Vagina (tissue), 2 donors: ENCODE results near the gene TRPM5. TPM values are rescaled to one million over a fixed set of nuclear protein-coding genes. Genes with fewer than 3 reads are reported as not detected.

Experiments used
- DNase-seq, 2 donors: peaks; one replicate each; pipeline ENCODE4 v3.0.0-alpha.2; 2017; ENCODE audit errors: extremely low spot score in 2 of 2
- H3K27ac ChIP-seq: fragments of 200-600 bp; sonication (generic); one replicate; pipeline ENCODE4 v1.5.1; 2019
- H3K27me3 ChIP-seq: fragments of 200-600 bp; sonication (generic); one replicate; pipeline ENCODE4 v1.5.1; 2019
- H3K36me3 ChIP-seq, 2 donors: fragments of 200-600 bp; sonication (generic); one replicate each; pipeline ENCODE4 v1.5.1; 2017 to 2019
- H3K4me1 ChIP-seq: fragments of 200-600 bp; sonication (generic); one replicate; pipeline ENCODE4 v1.5.1; 2019
- H3K4me3 ChIP-seq, 2 donors: fragments of 200-600 bp; sonication (generic); 1 replicate in 1 of 2; 2 replicates in 1 of 2; pipeline ENCODE4 v1.5.1; 2016 to 2019
- H3K9me3 ChIP-seq: fragments of 200-600 bp; sonication (generic); one replicate; pipeline ENCODE4 v1.5.1; 2019
- CTCF ChIP-seq, 3 experiments: fragments of 450-650 bp in 2 of 3; fragments of 200-600 bp in 1 of 3; sonication (generic) in 1 of 3; IDR thresholded peaks; one replicate each; pipeline ENCODE4 v1.5.1; 2017 to 2019; ENCODE audit warnings: antibody characterized with exemption in 3 of 3, mild to moderate bottlenecking in 2 of 3, moderate library complexity in 2 of 3
- POLR2A ChIP-seq, 2 donors: fragments of 450-650 bp; IDR thresholded peaks; one replicate each; pipeline ENCODE4 v1.6.1; 2017; ENCODE audit warnings: antibody characterized with exemption in 2 of 2, mild to moderate bottlenecking in 2 of 2, moderate library complexity in 2 of 2
- POLR2AphosphoS5 ChIP-seq, 2 donors: sonication (generic); formaldehyde crosslinking; IDR thresholded peaks; one replicate each; pipeline ENCODE4 v1.9.0; 2017; ENCODE audit warnings: antibody characterized with exemption in 2 of 2, mild to moderate bottlenecking in 2 of 2, low read depth in 1 of 2; ENCODE audit not compliant: insufficient read depth in 1 of 2
- intact Hi-C: fragments of 100-400 bp; cut with DNase I; formaldehyde crosslinking; loops from one replicate; pipeline ENCODE4 v1.15.1; 2023
- total RNA-seq: library from RNA; depleted of rRNA; stranded (reverse); fragments of >200 nt; gene quantifications from one replicate; pipeline ENCODE4 v1.2.3, GENCODE V29; 2016

Gene TRPM5
- total RNA-seq, 1 donor from 2014 or later: not detected

GRCh38 chr11:2466069-2466801 is 21.9 kb upstream of the TRPM5 start:
- TF ChIP-seq POLR2AphosphoS5 (IDR thresholded peaks at IDR 0.05; ENCODE audit: insufficient read depth in 1 of 2, low read depth in 1 of 2) (no peak), CTCF (IDR thresholded peaks at IDR 0.05) (no peak), POLR2A (IDR thresholded peaks at IDR 0.05) (no peak)
- Histone ChIP-seq H3K9me3 (no peaks in the 10 kb centered on the region), H3K4me3 (no peak overlapping the region), H3K27ac (no peak overlapping the region), H3K27me3 (no peaks in the 10 kb centered on the region), H3K36me3 (no peaks in the 10 kb centered on the region), H3K4me1 (peaks cover 7% of the 10 kb centered on the region)
- intact Hi-C loops: no loop called here
- peak; percentile 32 to 93 for DNase-seq

GRCh38 chr11:2465202-2466068 is 21.1 kb upstream of the TRPM5 start:
- no peaks in the 10 kb centered on the region for H3K27me3 ChIP-seq
- no peaks in the 10 kb centered on the region for H3K9me3 ChIP-seq
- intact Hi-C loops: no loop called here
- no peak overlapping the region for H3K27ac ChIP-seq
- no peaks in the 10 kb centered on the region for H3K36me3 ChIP-seq
- TF ChIP-seq POLR2A (IDR thresholded peaks at IDR 0.05) (no peak), POLR2AphosphoS5 (IDR thresholded peaks at IDR 0.05; ENCODE audit: insufficient read depth in 1 of 2, low read depth in 1 of 2) (no peak), CTCF (IDR thresholded peaks at IDR 0.05) (no peak)
- H3K4me1 ChIP-seq: peaks cover 7% of the 10 kb centered on the region
- no peak overlapping the region for H3K4me3 ChIP-seq
- DNase-seq: peak in 1 of 2 donors; percentile 67

GRCh38 chr11:2464451-2465165 is 20.3 kb upstream of the TRPM5 start:
- Histone ChIP-seq H3K36me3 (no peaks in the 10 kb centered on the region), H3K4me3 (no peak overlapping the region), H3K9me3 (no peaks in the 10 kb centered on the region), H3K27me3 (no peaks in the 10 kb centered on the region), H3K4me1 (peaks cover 7% of the 10 kb centered on the region), H3K27ac (no peak overlapping the region)
- DNase-seq: peak in 1 of 2 donors; percentile 61
- intact Hi-C loops: no loop called here
- TF ChIP-seq CTCF (IDR thresholded peaks at IDR 0.05) (no peak), POLR2AphosphoS5 (IDR thresholded peaks at IDR 0.05; ENCODE audit: insufficient read depth in 1 of 2, low read depth in 1 of 2) (no peak), POLR2A (IDR thresholded peaks at IDR 0.05) (no peak)

GRCh38 chr11:2463766-2464277 is 19.5 kb upstream of the TRPM5 start:
- TF ChIP-seq POLR2A (IDR thresholded peaks at IDR 0.05): no peak
- TF ChIP-seq CTCF (IDR thresholded peaks at IDR 0.05): no peak
- no peak for TF ChIP-seq POLR2AphosphoS5 (IDR thresholded peaks at IDR 0.05; ENCODE audit: insufficient read depth in 1 of 2, low read depth in 1 of 2)
- no peaks in the 10 kb centered on the region for H3K36me3 ChIP-seq
- H3K4me3 ChIP-seq: no peak overlapping the region
- H3K4me1 ChIP-seq: peaks cover 7% of the 10 kb centered on the region
- no peaks in the 10 kb centered on the region for H3K9me3 ChIP-seq
- intact Hi-C loops: no loop called here
- H3K27ac ChIP-seq: no peak overlapping the region
- H3K27me3 ChIP-seq: no peaks in the 10 kb centered on the region
- DNase-seq: peak in 1 of 2 donors; percentile 67
